Testis (tissue), 3 donors: ENCODE measurements around the gene MORN2. TPM values are rescaled to one million over a fixed set of nuclear protein-coding genes. Genes with fewer than 3 reads are reported as not detected.

Experiments
- DNase-seq: peaks from one replicate; pipeline ENCODE4 v3.0.0-alpha.2; 2019
- H3K27ac ChIP-seq, 2 donors: fragments of 200-600 bp; sonication (generic); one replicate each; pipeline ENCODE4 v1.5.1; 2019
- H3K27me3 ChIP-seq: fragments of 200-600 bp; sonication (generic); one replicate; pipeline ENCODE4 v1.5.1; 2019
- H3K36me3 ChIP-seq: fragments of 200-600 bp; sonication (generic); one replicate; pipeline ENCODE4 v1.5.1; 2017; ENCODE audit warnings: low read depth; ENCODE audit errors: missing control alignments
- H3K4me1 ChIP-seq: fragments of 200-600 bp; sonication (generic); one replicate; pipeline ENCODE4 v1.5.1; 2019
- H3K4me3 ChIP-seq, 2 donors: fragments of 200-600 bp; sonication (generic); one replicate each; pipeline ENCODE4 v1.5.1; 2017 to 2019
- H3K9me3 ChIP-seq: fragments of 200-600 bp; sonication (generic); one replicate; pipeline ENCODE4 v1.5.1; 2017
- CTCF ChIP-seq, 3 experiments: fragments of 450-650 bp in 2 of 3; fragments of 200-600 bp in 1 of 3; sonication (generic) in 1 of 3; IDR thresholded peaks; one replicate each; pipeline ENCODE4 v1.5.1; 2016 to 2019; ENCODE audit warnings: antibody characterized with exemption in 3 of 3, mild to moderate bottlenecking in 2 of 3, moderate library complexity in 1 of 3
- POLR2A ChIP-seq: fragments of 450-650 bp; IDR thresholded peaks from one replicate; pipeline ENCODE4 v1.6.1; 2017; ENCODE audit warnings: antibody characterized with exemption, mild to moderate bottlenecking, moderate library complexity
- WGBS, 2 donors: methylation state at CpG; one replicate each; pipeline ENCODE4 v1.1.5; 2018; 5-methylcytosine and 5-hydroxymethylcytosine counted together
- intact Hi-C: fragments of 100-400 bp; cut with DNase I; formaldehyde crosslinking; loops from one replicate; pipeline ENCODE4 v1.15.1; 2023; ENCODE audit warnings: low total_unique reads
- polyA plus RNA-seq: library from polyadenylated mRNA; stranded (reverse); fragments of 350-450 nt; fragmentation: Illumina TruSeq; extraction: RNeasy Lipid Tissue Mini Kit (QIAGEN cat#74804); gene quantifications from one replicate; pipeline ENCODE4 v1.2.3, GENCODE V29; 2014; ENCODE audit warnings: low read depth, low replicate concordance; ENCODE audit not compliant: insufficient read depth
- total RNA-seq, 2 donors: library from RNA; depleted of rRNA; stranded (reverse); fragments of >200 nt; gene quantifications; one replicate each; pipeline ENCODE4 v1.2.3, GENCODE V29; 2016

The MORN2 gene
- total and polyA plus RNA-seq, 3 donors from 2014 or later, result 50.5 to 279 (median 123) TPM

- Histone ChIP-seq H3K27me3 (no peaks in the 10 kb centered on the region), H3K4me3 (no peak overlapping the region), H3K36me3 (no peaks in the 10 kb centered on the region), H3K4me1 (no peaks in the 10 kb centered on the region), H3K9me3 (no peaks in the 10 kb centered on the region), H3K27ac (no peak overlapping the region)
- DNase-seq, result no peak
- intact Hi-C loops, result no loop called here
- 100% methylated on average over 1 of the region's 1 CpG for WGBS, 2 donors
- TF ChIP-seq CTCF (IDR thresholded peaks at IDR 0.05), result no peak
- no peak for TF ChIP-seq POLR2A
Observed at GRCh38 chr2:38887902-38888554, 12.3 kb downstream of the MORN2 start.

- TF ChIP-seq POLR2A, result no peak
- TF ChIP-seq CTCF (IDR thresholded peaks at IDR 0.05), result no peak
- no peak for DNase-seq
- intact Hi-C loops, result no loop called here
- Histone ChIP-seq H3K27ac (no peak overlapping the region), H3K4me3 (no peak overlapping the region), H3K27me3 (no peaks in the 10 kb centered on the region), H3K36me3 (no peaks in the 10 kb centered on the region), H3K9me3 (no peaks in the 10 kb centered on the region), H3K4me1 (no peaks in the 10 kb centered on the region)
Observed at GRCh38 chr2:38889045-38889444, 13.3 kb downstream of the MORN2 start.

GRCh38 chr2:38889575-38889974 lies 13.8 kb downstream of the MORN2 start, which contains the start of gene ARHGEF33:
Gene ARHGEF33 (plus strand): TSS chr2:38889875. CDS start chr2:38919448, 29,573 bp downstream.
- WGBS, 2 donors, result 86 to 88% methylated on average over 3 of the region's 3 CpGs
- H3K4me3 ChIP-seq, result no peak within 1 kb of the TSS
- H3K36me3 ChIP-seq, result no peaks in the 10 kb centered on the region
- no peak for DNase-seq
- no peaks in the 10 kb centered on the region for H3K27me3 ChIP-seq
- H3K4me1 ChIP-seq, result no peaks in the 10 kb centered on the region
- no peak within 1 kb of the TSS for H3K27ac ChIP-seq
- intact Hi-C loops, result no loop called here
- no peaks in the 10 kb centered on the region for H3K9me3 ChIP-seq
- no peak for TF ChIP-seq POLR2A
- no peak for TF ChIP-seq CTCF (IDR thresholded peaks at IDR 0.05)

GRCh38 chr2:38892819-38893218 lies 17.0 kb downstream of the MORN2 start:
- H3K27ac ChIP-seq, result no peak overlapping the region
- no peaks in the 10 kb centered on the region for H3K4me1 ChIP-seq
- intact Hi-C loops, result no loop called here
- H3K27me3 ChIP-seq, result no peaks in the 10 kb centered on the region
- no peaks in the 10 kb centered on the region for H3K36me3 ChIP-seq
- H3K4me3 ChIP-seq, result no peak overlapping the region
- no peaks in the 10 kb centered on the region for H3K9me3 ChIP-seq
- TF ChIP-seq CTCF (IDR thresholded peaks at IDR 0.05), result no peak
- TF ChIP-seq POLR2A, result no peak
- DNase-seq, result no peak

GRCh38 chr2:38898256-38898655 lies 22.5 kb downstream of the MORN2 start:
- no peak overlapping the region for H3K4me3 ChIP-seq
- no peaks in the 10 kb centered on the region for H3K36me3 ChIP-seq
- H3K4me1 ChIP-seq, result no peaks in the 10 kb centered on the region
- intact Hi-C loops, result no loop called here
- DNase-seq, result no peak
- 88 to 90% methylated on average over 5 of the region's 5 CpGs for WGBS, 2 donors
- H3K9me3 ChIP-seq, result no peaks in the 10 kb centered on the region
- TF ChIP-seq CTCF (IDR thresholded peaks at IDR 0.05), result no peak
- TF ChIP-seq POLR2A, result no peak
- H3K27me3 ChIP-seq, result no peaks in the 10 kb centered on the region
- H3K27ac ChIP-seq, result no peak overlapping the region
